GM19397 (cell line): Measurements from ENCODE around the gene IWS1.
"Not testable (repeated sequence)": the region's sequence is repeated elsewhere in the genome, so short reads cannot be mapped to it uniquely, and the experiment has no call there.

Experiments
- ATAC-seq: cut with Tn5 transposase; IDR thresholded peaks from one replicate; pipeline ENCODE4 v1.9.1; 2021; ENCODE audit warnings: mild to moderate bottlenecking, moderate library complexity; ENCODE audit not compliant: unreplicated experiment

IWS1 gene

GRCh38 chr2:127463155-127463991 is 62.9 kb downstream of the IWS1 start:
- ATAC-seq: no peak

- ATAC-seq: no peak
Observed at GRCh38 chr2:127462461-127462860, 63.8 kb downstream of the IWS1 start.

- no peak for ATAC-seq
Observed at GRCh38 chr2:127456960-127457359, 69.3 kb downstream of the IWS1 start.

GRCh38 chr2:127455566-127456493 is 70.5 kb downstream of the IWS1 start:
- ATAC-seq: no peak

GRCh38 chr2:127454595-127455565 is 71.4 kb downstream of the IWS1 start:
- no peak for ATAC-seq

GRCh38 chr2:127453392-127454171 is 72.7 kb downstream of the IWS1 start:
- ATAC-seq: no peak

- ATAC-seq: no peak
Observed at GRCh38 chr2:127453013-127453391, 73.3 kb downstream of the IWS1 start.

GRCh38 chr2:127452423-127452822 is 73.9 kb downstream of the IWS1 start:
- not testable (repeated sequence) for ATAC-seq

GRCh38 chr2:127451981-127452380 is 74.3 kb downstream of the IWS1 start:
- no peak for ATAC-seq

GRCh38 chr2:127449898-127450297 is 76.4 kb downstream of the IWS1 start:
- no peak for ATAC-seq

- ATAC-seq: no peak
Observed at GRCh38 chr2:127449414-127449813, 76.9 kb downstream of the IWS1 start.

GRCh38 chr2:127448526-127448925 is 77.8 kb downstream of the IWS1 start:
- ATAC-seq: no peak

- ATAC-seq: no peak
Observed at GRCh38 chr2:127439343-127439742, 86.9 kb downstream of the IWS1 start.

- ATAC-seq: no peak
Observed at GRCh38 chr2:127437781-127438726, 88.2 kb downstream of the IWS1 start.

- ATAC-seq: no peak
Observed at GRCh38 chr2:127437056-127437455, 89.2 kb downstream of the IWS1 start.

- ATAC-seq: no peak
Observed at GRCh38 chr2:127434515-127434914, 91.8 kb downstream of the IWS1 start.

- no peak for ATAC-seq
Observed at GRCh38 chr2:127431408-127432023, 94.8 kb downstream of the IWS1 start.
